ENCODE data around the gene DYRK1B.

DYRK1B gene

DNA sequence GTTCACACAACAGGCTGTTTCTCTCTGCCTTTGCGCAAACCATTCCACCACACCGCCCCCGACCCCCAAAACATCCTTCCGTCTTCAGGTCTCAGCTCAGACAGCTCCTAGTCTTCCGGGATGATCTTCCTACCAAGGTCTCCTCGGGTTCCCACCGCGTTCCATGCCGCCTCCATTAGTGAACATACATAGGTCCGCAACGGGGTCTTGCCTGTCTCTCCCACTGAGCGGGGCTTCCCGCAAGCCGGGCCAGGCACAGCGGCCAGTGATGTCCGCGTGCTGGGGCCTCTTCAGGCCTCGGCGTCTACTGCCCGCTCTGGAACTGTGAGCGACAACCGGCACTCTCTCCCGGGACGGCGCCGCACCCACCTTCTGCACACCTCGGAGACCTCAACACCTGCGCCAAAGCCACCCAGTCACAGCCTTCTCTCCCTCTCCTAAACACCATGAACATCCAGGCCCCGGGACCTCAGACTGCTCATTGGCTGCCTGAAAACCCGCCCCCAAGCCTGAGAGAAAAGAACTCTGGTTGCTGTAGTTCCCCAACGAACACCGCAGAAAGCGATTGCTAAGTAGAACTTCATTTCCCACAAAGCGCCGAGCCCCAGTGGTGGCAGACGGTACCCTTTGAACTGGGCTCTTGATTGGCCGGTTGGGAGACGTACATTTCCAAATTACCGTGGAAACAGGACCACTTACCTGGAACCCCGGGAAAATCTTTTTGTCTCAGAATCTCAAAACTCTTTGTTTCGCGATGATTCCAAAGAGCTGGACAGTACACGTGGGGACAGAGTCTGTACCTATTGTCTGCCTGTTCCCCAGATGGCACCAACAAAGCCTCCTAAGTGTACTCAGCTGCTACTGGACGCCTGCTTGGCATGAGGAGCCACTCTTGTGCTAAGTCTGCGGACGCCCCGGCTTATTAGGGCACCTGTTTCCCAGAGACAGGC is 9.5 kb downstream of the DYRK1B start (continued):
- no peak; the same call in 1 of the 2 replicates for TF ChIP-seq REST (tag by site-specific recombination; IDR thresholded peaks at IDR 0.05)
- TF ChIP-seq, protein P1, sequence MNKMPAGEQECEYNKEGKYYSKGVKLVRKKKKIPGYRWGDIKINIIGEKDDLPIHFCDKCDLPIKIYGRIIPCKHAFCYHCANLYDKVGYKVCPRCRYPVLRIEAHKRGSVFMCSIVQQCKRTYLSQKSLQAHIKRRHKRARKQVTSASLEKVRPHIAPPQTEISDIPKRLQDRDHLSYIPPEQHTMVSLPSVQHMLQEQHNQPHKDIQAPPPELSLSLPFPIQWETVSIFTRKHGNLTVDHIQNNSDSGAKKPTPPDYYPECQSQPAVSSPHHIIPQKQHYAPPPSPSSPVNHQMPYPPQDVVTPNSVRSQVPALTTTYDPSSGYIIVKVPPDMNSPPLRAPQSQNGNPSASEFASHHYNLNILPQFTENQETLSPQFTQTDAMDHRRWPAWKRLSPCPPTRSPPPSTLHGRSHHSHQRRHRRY (tag by site-specific recombination; IDR thresholded peaks at IDR 0.05), result peak; percentile 72; the same call in 1 of the 2 replicates
- TF ChIP-seq PRDM1 (tag by site-specific recombination; IDR thresholded peaks at IDR 0.05), result no peak
- TF ChIP-seq ZNF266 (tag by site-specific recombination; IDR thresholded peaks at IDR 0.05; ENCODE audit: low read depth), result no peak
- TF ChIP-seq, protein P2, sequence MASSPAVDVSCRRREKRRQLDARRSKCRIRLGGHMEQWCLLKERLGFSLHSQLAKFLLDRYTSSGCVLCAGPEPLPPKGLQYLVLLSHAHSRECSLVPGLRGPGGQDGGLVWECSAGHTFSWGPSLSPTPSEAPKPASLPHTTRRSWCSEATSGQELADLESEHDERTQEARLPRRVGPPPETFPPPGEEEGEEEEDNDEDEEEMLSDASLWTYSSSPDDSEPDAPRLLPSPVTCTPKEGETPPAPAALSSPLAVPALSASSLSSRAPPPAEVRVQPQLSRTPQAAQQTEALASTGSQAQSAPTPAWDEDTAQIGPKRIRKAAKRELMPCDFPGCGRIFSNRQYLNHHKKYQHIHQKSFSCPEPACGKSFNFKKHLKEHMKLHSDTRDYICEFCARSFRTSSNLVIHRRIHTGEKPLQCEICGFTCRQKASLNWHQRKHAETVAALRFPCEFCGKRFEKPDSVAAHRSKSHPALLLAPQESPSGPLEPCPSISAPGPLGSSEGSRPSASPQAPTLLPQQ (tag by site-specific recombination; IDR thresholded peaks at IDR 0.05), result peak; percentile 44
- TF ChIP-seq ZNF112 (tag by site-specific recombination; IDR thresholded peaks at IDR 0.05), result no peak
- TF ChIP-seq ZNF660 (tag by site-specific recombination; IDR thresholded peaks at IDR 0.05), result peak; percentile 58
- peak; percentile 75 for TF ChIP-seq GLIS2 (tag by site-specific recombination; IDR thresholded peaks at IDR 0.05)
- no peak for TF ChIP-seq ZNF529 (tag by site-specific recombination; IDR thresholded peaks at IDR 0.05; ENCODE audit: insufficient replicate concordance)
- TF ChIP-seq ZBTB21 (tag by site-specific recombination; IDR thresholded peaks at IDR 0.05), result peak; percentile 44; the same call in 1 of the 2 replicates
- no peak; the same call in 1 of the 2 replicates for TF ChIP-seq MYNN (tag by site-specific recombination; IDR thresholded peaks at IDR 0.05; ENCODE audit: borderline replicate concordance)
- TF ChIP-seq REPIN1 (tag by site-specific recombination; IDR thresholded peaks at IDR 0.05; ENCODE audit: low read depth), result 0 out of 2 replicates have a peak, but pooled peaks have one; percentile 77
- no peak for TF ChIP-seq ZNF175 (tag by site-specific recombination; IDR thresholded peaks at IDR 0.05)
- TF ChIP-seq ZNF394 (tag by site-specific recombination; IDR thresholded peaks at IDR 0.05; ENCODE audit: borderline replicate concordance), result no peak
- no peak for TF ChIP-seq ZNF555 (tag by site-specific recombination; conservative IDR thresholded peaks at IDR 0.05)
- peak; percentile 66 for TF ChIP-seq KLF17 (tag by site-specific recombination; IDR thresholded peaks at IDR 0.05)
- TF ChIP-seq ZNF792 (tag by site-specific recombination; IDR thresholded peaks at IDR 0.05), result peak; percentile 82; the same call in 1 of the 2 replicates
- TF ChIP-seq, protein P3, sequence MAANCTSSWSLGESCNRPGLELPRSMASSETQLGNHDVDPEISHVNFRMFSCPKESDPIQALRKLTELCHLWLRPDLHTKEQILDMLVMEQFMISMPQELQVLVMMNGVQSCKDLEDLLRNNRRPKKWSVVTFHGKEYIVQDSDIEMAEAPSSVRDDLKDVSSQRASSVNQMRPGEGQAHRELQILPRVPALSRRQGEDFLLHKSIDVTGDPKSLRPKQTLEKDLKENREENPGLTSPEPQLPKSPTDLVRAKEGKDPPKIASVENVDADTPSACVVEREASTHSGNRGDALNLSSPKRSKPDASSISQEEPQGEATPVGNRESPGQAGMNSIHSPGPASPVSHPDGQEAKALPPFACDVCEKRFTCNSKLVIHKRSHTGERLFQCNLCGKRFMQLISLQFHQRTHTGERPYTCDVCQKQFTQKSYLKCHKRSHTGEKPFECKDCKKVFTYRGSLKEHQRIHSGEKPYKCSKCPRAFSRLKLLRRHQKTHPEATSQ (tag by site-specific recombination; IDR thresholded peaks at IDR 0.05), result peak; percentile 57; the same call in 1 of the 2 replicates
- no peak for TF ChIP-seq ZNF654 (tag by site-specific recombination; IDR thresholded peaks at IDR 0.05; ENCODE audit: low read depth)
- peak; percentile 49; the same call in 1 of the 2 replicates for TF ChIP-seq KLF8 (tag by site-specific recombination; IDR thresholded peaks at IDR 0.05)
- no peak for TF ChIP-seq ZNF530 (tag by site-specific recombination; IDR thresholded peaks at IDR 0.05; ENCODE audit: low read depth)
- TF ChIP-seq ZNF677 (tag by site-specific recombination; IDR thresholded peaks at IDR 0.05), result no peak
- TF ChIP-seq ZNF202 (tag by site-specific recombination; IDR thresholded peaks at IDR 0.05; ENCODE audit: borderline replicate concordance), result no peak
- no peak for TF ChIP-seq ZNF777 (tag by site-specific recombination; IDR thresholded peaks at IDR 0.05; ENCODE audit: borderline replicate concordance)
- TF ChIP-seq ZNF473 (tag by site-specific recombination; IDR thresholded peaks at IDR 0.05), result no peak
- no peak for TF ChIP-seq ZNF214 (tag by site-specific recombination; IDR thresholded peaks at IDR 0.05; ENCODE audit: borderline replicate concordance)
- TF ChIP-seq, protein P4, sequence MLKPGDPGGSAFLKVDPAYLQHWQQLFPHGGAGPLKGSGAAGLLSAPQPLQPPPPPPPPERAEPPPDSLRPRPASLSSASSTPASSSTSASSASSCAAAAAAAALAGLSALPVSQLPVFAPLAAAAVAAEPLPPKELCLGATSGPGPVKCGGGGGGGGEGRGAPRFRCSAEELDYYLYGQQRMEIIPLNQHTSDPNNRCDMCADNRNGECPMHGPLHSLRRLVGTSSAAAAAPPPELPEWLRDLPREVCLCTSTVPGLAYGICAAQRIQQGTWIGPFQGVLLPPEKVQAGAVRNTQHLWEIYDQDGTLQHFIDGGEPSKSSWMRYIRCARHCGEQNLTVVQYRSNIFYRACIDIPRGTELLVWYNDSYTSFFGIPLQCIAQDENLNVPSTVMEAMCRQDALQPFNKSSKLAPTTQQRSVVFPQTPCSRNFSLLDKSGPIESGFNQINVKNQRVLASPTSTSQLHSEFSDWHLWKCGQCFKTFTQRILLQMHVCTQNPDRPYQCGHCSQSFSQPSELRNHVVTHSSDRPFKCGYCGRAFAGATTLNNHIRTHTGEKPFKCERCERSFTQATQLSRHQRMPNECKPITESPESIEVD (tag by site-specific recombination; IDR thresholded peaks at IDR 0.05), result no peak
- TF ChIP-seq ZNF707 (tag by site-specific recombination; IDR thresholded peaks at IDR 0.05), result no peak
